Measurements from ENCODE around the gene EXD3.

EXD3 gene

DNA sequence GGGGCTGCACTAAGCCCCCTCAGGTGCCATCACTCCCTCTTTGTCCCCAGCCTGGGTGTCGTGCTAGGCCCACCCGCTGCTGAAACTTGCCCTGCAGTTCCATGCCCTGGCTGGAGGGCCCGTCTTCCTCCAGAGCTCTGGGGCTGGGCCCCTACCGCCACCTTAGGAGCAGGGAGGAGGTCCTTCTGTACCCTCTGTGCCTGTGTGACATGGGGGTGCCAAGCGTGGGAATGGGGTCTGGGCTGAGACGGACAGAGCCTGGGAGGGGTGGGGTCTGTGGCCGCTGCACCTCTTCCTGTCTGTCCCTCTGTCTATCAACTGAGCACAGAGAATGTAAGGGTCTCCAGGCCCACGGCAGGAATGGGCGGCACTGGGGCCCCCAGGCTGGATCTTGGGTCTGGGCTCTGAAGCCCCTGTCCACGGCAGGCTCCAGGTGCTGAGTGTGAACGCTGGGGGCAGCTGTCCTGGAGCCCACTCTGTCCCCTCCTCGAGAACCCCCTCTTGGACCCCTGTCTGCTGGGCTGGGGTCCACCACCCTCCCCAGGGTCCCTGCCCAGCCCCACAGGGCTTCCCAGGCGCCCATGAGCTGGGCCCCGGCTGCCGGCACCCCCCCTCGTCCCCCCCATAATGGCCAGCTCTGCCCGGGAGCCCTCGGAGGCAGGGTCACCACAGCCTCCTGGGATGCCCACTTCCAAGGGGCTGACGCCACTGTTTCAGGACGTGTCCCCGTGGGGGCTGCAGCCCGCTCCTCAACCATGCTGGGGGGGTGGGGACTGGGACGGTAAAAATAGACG lies 105.0 kb downstream of the EXD3 start:
- DNase-seq (ENCODE audit: low read depth in 2 of 2) = no peak

DNA sequence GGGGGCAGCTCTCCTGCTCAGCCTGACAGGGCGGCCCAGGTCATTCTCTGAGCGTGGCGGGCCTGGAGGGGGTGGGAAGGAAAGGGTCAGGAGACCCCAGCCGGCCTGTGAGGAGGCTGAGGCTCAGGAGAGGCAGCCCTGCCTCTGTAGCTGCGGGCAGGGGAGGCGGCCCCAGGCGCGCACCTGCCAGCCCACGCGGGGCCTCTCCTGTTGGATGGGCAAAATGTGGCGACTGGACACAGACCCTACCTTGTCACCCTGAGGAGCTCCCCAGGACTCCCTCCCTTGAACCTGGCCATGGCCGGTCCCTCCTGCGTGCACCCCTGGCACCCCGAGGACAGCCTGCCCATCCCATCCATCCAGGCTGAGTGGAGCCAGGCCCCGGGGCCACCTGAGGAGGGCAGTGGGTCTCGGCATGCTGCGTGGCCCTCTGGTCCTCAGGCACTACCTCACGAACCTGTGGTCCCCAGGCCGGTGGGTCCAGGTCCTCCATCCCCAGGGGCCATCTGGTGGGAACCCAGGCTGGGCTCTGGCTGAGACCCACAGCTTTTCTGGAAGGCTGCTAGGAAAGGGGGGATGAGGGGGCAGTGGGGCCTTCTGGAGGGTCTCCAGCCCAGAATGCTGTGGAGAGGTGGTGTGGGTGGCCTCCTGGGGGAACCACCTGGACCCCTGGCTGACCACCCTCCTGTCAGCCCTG lies 105.8 kb downstream of the EXD3 start:
- DNase-seq (ENCODE audit: low read depth in 2 of 2) = no peak

DNA sequence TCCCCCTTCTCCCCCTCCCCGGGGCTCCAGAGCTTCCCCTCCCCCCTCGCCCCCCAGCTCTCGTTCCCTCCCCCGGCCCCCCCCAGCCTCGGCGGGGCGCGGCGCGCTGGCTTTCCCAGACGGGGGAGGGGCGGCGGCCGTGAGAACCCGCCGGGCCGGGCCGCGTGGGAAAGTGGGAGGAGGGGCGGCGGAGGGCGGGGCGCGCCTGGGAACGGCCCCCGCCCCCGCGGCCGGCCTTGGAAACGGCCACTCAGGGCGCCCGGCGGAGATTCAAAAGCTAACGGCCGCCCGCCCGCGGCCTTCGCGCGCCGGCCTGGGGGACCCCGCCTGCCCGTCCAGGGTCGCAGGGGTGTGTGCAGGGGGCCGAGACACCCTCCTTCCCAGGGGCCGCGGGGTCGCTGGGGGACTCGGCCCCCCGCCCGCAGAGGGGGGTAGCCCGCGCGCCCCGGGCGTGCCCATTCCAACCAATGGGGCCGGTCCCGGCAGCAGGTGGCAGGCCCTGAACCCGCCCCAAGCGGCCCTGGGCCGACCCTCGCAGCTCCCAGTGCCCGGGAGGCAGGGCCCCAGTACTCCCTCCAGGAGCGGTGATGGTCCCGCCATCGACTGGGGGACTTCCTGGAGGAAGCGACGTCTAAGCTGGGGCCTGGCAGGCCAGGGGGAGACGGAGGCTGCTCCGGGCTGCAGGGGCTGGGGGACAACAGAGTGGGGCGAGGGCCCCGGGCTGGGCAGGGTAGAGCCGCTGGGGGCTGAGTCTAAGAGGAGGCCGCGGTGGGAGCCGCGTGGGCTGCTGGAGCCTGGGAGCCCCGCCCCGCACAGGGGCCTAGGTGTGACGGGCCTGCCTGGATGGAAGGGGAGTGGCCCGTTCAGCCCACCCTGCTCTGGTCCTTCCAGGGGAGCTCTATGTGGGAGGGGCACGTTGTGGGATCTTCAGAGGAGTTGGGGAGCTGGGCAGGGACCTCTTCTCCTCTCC lies 106.7 kb downstream of the EXD3 start:
- no peak for DNase-seq (ENCODE audit: low read depth in 2 of 2)

DNA sequence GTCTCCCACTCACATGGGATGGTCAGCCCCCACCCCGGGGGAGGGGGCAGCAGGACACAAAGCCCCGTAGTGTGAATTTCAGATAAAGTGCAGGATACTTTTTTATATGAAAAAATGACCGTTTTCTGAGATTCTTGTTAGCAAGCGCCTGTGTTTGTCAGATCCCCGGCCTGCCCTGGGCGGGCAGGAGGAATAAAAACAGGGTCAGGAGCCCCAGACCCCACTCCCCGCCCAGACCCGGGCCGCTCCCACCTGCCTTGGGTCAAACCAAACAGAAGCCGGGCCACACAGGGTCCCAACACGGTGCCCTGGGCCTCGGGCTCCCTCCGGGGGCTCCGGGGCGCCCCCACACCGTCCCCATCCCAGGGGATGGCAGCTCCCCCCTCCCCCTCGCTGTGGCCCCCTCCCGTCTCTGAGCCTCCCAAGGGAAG lies 107.4 kb downstream of the EXD3 start:
- no peak for DNase-seq (ENCODE audit: low read depth in 2 of 2)

DNA sequence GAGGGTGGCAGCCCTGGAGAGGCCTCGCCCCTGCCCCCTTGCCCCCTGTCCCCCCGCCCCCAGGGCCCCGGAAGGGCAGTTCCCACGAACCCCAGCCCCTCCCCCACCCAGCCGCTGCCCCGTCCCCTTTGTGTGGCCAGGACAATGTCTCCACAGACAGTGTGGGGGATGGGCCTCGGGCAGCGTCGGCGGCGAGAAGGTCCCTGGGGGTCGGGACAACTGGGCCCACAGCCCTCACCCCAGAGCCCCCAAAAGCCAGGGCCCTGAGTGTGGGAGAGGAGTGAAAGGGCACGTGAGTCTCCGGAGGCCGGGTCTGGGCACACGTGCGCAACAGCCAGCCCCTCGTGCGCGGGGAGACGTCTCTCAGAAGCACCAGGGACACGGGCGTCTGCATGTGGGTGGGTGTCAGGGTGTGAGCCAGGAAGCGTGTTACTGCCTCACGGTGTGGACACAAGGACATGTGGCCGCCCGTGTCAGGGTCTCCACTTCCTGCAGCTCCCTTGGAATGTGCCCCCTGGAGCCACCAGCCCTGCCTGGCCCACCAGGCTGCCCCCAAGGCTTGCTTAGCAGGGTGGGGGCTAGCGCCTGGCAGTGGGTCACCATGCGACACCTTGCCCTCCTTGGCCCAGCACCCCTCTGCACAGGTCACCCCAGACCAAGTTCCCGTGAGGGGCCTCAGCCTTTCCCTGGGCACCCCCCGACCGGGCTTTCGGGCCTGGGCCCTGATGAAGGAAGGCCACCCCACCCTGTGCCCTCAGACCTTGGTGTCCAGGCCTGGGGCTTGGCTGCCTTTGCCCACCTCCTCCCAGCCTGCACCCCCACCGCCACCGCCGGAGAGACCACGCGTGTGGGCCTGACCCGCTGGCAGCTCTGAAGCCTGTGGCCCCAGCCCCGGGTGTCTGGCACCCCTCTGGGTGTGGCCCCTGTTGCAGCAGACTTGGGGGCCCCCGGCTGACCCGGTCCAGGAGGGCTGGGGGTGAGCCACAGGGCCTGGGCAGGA lies 108.1 kb downstream of the EXD3 start:
- no peak for DNase-seq (ENCODE audit: low read depth in 2 of 2)

DNA sequence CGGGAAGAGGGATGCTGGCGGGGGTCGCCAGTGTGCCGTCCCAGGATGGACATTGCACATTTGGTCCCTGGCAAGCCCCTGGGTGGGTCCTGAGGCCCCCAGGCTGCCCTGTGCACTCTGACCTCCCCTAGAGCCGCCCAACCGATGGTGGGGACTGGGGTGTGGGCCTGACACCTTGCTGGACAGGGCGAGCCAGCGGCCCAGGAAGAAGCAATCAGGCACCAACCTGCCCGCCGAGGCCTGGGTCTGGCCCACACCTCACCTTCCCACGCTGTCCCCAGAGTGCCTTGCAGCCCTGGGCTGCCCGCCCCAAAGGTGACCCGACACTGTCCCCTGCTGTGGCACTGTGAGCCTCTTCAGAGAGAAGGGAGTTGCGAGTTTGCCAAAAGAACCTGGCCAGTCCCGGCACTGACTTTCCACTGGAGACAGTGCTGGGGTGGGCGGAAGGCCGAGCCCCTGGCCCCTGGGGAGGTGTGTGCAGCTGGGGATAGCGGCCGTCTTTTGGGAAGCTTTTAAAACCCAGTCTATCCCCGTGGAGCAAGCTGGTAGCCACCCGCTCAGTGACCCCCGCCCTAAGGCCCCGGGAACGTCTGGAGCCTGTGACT lies 108.9 kb downstream of the EXD3 start:
- DNase-seq (ENCODE audit: low read depth in 2 of 2) = no peak

DNA sequence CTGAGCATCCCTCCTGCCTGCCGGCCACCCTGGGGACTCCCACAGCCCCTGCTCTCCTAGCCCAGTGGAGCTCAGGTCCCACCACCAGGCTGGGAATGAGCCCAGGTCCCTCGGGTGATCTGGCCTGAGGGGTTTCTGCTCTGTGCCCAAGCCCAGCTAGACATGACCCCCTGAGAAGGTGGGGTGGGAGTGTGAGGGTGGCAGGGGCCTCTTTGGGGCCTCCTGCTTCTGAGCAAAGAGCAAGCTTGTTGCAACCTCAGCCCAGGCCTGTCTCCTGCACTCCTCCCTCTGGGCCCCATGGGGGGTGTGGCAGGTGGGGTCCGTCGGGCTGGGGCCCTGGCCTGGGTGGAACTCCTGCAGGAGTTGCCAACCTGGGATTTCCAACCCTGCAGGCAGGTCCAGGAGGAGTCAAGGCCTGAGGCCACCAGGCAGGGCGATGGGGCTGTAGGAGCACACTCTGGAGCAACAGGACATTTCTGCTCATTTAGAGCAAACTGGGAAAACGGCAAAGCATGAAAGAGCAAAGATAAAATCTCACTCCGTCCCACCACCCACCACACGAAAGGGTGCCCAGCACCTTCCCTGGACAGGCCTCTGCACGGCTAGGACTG lies 109.5 kb downstream of the EXD3 start:
- DNase-seq (ENCODE audit: low read depth in 2 of 2) = no peak

DNA sequence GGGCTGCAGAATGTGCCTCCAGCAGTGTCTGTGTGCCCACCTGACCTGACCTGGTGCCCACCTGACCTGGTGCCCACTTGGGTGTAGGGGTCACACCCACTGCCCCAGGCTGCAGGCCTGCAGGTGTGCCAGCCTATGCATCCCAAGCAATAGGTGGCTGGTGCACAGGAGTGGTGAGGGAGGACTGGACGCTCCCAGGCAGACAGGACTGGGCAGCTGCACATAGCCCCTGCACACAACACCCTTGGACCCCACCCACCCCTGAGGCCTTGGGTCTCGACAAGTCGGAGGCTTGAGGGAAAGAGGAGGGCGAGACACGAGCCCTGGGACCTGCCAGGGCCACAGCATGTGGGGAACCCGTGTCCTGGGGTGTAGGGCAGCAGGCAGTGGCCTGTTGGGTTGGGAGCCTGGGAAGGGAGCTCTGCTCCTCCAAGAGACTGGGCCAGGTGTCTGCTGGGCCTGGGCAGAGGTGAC lies 110.1 kb downstream of the EXD3 start:
- no peak for DNase-seq (ENCODE audit: low read depth in 2 of 2)

DNA sequence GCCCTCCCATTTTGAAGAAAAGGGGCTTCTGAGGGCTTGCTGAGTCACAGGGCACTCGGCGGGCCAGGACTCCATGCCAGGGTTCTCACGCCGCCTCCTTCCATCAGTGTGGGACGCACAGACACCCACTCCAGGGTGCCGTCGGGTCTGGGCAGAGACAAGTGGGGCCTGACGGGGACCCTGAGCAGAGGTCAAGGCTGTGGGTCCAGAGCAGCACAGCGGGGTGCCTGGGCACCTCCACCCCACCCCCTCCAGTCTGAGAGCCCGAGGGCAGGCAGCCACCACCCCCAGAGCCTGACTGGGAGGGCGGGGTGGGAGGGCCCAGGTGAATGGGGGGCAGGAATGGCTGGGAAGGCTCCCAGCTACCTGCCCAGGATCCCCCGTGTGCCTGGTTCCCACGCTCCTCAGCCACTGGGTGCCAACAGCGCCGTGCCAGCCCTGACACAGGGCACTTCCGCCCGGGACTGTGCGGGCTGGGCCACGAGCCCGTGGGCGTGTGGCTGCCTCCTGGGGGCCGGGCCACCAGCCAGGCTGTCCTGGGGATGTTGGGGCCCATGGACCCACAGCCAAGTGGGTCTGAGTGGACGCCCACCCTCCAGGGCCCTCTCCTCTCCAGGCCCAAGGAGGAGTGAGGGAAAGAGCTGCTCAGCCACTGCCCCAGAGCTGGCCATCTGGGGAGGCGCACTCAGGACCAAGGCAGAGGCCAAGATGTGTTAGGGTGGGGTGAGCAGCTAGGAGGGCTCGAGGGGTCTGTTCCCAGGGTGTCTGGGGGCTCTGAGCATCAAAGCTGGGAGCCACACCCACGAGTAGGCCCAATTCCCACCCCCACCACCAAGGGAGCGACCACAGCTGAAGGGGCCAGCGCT lies 110.7 kb downstream of the EXD3 start:
- DNase-seq (ENCODE audit: low read depth in 2 of 2) = no peak

DNA sequence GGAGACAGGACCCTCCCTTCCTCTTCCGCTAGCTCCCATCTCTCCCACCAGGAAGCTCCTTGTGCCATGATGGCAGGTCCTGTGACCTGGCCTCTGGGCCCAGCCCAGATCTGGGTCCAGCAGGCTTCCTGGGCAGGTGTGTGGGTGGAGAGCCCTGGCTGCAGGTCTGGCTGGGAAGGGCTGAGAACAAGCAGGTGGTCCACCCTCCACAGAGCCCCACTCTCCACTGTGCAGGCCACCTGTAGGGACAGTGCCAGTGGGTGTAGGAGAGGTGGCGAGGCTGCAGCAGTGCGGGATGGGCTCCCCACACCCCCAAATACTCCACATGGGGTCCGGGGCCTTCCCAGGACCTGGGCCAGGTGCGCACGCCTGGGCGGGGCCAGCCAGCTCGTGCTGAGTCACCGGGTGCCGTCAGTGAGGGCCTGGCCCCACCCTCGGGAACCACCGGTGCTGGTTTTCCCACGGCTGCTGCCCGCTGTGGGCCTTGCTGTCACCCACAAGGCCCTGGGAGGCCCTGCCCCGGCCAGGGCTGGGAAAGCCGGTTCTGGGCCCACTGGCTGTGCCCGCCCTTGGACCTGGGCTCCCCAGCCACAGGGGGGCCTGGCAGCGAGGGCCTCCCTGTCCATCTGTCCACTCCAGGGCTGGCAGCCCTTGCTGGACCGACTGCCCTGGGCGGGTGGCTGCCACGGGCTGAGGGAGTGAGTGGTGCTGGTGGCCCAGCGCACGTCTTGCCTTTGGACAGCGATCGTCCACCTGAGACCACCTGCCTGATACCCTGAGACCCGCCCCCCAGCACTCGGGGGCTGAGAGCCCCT lies 111.6 kb downstream of the EXD3 start:
- DNase-seq (ENCODE audit: low read depth in 2 of 2) = no peak

DNA sequence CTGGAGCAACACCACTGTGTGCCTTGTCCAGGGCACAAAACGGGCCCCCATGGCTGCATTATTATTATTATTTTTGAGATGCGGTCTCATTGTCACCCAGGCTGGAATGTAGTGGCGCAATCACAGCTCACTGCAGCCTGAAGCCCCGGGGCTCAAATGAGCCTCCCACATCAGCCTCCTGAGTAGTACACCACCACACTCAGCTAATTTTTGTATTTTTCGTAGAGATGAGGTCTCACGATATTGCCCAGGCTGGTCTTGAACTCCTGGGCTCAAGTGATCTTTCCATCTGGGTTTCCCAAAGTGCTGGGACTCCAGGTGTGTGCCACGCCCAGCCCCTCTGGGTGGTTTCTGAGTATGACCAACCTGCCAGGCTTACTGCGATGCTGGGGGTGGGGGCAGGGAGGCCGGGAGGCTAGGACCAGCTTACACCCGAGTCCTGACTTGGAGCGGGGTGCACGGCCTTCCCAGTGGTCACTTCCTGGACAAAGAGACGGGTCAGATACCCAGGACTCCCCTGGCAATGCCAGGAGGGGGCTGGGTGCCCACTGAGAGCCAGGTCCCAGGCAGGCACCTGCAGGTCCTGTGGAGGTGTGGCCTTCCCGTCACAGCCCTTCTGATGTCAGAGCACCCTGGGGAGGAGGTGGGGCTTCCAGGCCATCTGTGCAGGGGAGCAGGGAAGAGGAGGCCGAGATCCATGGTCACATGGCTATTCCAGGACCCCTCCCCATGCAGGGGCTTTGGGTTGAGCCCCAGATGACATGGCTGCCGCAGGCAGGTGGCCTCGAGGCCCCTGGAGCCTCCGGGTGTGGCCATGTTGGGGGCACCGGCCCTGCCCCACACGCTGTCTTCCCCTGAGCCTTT lies 112.5 kb downstream of the EXD3 start:
- no peak for DNase-seq (ENCODE audit: low read depth in 2 of 2)

DNA sequence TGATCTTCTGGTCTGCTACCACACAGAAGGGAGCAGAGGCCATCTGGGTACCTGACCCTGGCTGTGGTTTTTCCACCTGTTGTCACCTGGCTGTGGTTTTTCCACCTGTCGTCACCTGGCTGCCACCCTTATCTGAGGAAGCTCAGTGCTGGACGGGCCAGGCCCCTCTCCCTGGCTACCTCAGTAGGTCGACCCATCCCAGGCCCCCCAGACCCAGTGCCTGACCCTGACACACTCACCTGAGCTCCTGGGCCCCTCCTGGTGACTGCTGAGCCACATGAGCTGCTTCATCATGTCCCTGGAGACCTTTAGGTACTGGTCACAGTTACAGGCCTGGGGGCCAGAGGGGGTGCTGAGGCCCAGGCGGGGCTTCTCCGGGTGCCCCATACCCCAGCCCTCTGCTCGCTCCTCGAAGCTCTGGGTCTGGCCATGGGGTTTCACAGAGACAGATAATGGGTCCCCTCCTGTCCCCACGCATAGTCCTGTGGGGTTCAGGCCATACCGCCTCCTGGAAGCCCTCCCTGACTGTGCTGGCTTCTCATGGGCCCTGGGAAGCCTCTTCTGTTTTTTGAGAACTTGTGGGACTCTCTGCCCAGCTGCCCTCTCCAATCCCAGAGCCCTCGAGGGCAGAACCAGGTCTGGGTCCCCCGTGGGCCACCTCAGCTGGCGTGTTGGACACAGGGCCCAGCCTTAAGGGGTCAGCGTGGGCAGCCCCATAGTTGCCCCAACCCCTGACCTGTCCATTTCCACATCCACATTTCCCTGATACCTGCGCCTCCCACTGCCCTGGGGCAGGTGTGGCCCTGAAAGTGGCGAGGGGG lies 113.4 kb downstream of the EXD3 start:
- DNase-seq (ENCODE audit: low read depth in 2 of 2) = no peak

DNA sequence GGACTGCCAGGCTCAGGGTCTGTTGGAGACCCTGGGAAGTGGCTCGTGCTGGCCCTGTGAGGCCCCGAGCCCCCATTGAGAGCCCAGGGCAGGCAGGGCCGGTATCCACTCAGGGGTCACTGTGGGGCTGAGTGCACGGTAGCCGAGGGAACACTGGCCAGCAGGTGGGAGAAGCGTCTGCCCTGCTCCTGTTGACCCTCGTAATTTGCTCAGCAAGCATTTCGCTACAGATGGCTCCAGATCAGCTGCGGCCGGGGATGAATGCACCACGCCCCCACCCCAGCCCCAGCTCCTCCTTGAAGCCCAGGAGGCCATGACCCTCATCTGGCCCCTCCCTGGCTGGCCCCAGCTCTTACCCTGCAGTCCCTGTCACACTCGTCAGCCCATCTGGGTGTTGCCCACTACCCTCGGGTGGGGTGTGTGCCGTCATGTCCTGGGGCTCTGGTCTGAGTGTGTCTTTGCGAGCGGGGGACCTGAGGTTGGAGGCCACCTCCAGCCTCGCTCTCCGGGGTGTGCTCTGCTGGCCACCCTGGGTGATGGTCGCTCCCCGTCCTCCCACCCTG lies 114.8 kb downstream of the EXD3 start:
- DNase-seq (ENCODE audit: low read depth in 2 of 2) = no peak

DNA sequence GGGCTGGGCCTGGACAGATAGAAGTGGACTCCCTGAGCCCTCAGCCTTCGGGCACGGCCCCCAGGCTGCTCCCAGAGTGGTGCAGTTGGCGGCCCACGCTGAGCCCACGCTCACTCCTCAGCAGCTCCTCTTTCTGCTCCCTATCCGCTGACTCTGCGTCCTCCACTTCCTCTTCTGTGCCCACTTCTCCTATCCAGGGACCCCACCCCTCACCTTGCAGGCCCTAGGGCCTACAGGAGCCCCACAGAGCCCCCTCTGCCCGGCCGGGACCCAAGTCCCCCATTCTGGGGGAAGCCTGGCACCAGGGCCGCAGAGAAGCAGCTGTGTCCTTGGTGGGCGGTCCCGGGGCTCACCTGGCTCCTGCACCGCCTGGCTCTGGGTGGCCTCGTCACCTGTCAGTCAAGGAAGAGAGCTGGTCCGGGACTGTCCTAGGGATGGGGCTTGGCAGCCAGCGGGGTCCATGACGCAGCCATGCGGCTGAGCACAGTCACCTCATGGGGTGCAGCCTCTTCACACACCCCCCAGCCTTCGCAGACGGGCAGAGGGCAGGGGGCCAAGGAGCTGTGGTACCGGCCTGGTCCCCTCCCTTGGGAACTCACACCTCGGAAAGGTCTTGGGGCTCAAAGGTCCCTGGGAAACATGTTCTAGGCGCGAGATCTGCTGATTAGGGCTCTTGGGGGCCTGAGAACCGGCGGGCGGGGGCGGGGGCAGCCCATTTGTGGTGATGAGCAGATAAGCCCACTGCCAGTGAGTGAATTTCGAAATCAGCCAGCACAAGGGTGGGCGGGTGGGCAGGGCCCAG lies 115.5 kb downstream of the EXD3 start:
- DNase-seq (ENCODE audit: low read depth in 2 of 2) = no peak

DNA sequence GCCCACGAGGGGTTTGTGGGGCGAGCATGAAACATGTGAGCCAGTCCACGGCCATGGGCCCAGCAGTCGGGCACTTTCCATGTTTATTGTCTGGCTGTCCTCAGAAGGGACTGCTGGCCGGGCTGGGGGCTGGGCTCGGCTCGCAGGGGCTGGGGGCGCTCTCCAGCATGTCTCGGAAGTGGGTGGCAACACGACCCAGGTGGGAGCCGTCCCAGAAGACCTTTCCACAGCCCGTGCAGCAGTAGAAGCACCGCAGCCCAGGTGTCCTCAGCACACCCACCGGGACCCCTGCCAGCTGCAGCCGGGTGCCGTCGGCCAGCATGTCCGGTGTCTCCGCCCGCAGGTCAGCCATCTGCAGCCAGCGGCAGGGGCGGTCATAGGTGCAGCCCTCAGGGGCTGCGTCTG lies 116.1 kb downstream of the EXD3 start:
- DNase-seq (ENCODE audit: low read depth in 2 of 2) = no peak

All from stimulated activated CD8-positive, alpha-beta memory T cell treated with anti-CD3 and anti-CD28 coated beads, Interleukin-7, amount 100 ng/mL, for 4 hours (primary cell).